NOMO-1 treated with dmso at 0.1 percent for 144 hours (cell line): ENCODE data around the gene LELP1.

Source experiments
- DNase-seq: peaks from one replicate; lab custom pipeline; 2025; ENCODE audit not compliant: unreplicated experiment; lab: John Stamatoyannopoulos, UW

LELP1 gene

DNA sequence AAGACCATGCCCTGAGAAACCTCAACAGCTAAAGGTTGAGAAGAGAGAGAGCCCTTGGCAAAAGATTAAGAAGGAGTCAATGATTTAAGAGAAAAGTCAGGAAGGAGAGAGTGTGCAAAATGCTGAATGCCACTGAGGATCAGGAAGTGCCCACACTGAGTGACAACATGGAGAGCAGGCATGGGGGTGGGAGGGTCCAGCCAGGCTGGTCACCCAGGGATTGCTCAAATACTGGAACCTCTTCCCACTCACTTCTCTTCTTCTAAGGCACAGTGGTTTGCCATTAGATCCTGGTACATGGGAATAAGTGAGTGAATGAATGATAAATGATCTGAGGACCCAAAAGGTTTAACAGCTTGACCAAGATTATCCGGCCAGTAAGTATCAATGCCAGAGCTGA, 25.3 kb downstream of the LELP1 start:
- no peak for DNase-seq

- DNase-seq, result peak; percentile 8
These were observed 26.0 kb downstream of the LELP1 start for GRCh38 chr1:153229076-153229829.

- no peak for DNase-seq
These were observed 28.1 kb downstream of the LELP1 start for GRCh38 chr1:153231363-153231762.

GRCh38 chr1:153231785-153232184, 28.6 kb downstream of the LELP1 start:
- peak; percentile 53 for DNase-seq

DNA sequence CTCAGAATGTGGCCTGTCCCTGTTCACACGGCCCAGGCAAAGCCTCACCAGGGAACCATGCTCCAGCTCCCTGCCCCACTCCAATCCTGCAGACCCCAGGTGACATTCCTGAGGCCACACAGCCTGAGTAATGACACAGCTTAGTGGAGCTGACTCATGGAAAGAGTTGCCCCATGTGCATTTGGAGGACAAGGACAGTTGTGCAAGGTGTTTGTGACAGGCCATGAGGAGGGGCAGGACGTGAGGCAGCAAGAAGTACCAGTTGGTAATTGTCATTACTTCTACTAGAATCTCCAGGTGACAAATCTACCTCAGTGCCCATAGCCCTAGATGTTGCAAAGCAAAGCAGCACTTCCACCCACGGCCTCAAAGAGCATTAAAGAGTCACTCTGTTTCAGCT, 29.3 kb downstream of the LELP1 start:
- DNase-seq, result peak; percentile 64

- peak; percentile 64 for DNase-seq
These were observed 30.2 kb downstream of the LELP1 start for GRCh38 chr1:153233448-153233847.

DNA sequence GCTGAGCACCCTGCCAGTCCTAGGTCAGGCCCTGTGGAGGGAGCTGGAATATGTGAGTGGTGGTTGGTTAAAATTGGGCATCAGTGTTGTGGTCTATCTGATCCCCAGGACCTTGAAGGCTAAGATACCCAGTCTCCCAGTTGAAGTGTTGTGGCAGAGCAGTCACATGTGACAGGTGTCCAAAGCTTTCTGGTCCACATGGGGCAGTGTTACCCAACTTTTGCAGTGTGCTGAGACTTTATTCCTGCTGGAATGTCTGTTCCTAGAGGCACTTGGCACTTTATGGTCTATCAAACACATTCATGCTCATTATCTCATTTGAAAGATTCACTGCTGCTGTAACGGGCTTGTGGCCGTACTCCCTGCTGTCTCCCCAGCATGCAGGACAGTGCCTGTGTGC, 35.3 kb downstream of the LELP1 start:
- no peak for DNase-seq

GRCh38 chr1:153242160-153242559, 38.9 kb downstream of the LELP1 start:
- no peak for DNase-seq

DNA sequence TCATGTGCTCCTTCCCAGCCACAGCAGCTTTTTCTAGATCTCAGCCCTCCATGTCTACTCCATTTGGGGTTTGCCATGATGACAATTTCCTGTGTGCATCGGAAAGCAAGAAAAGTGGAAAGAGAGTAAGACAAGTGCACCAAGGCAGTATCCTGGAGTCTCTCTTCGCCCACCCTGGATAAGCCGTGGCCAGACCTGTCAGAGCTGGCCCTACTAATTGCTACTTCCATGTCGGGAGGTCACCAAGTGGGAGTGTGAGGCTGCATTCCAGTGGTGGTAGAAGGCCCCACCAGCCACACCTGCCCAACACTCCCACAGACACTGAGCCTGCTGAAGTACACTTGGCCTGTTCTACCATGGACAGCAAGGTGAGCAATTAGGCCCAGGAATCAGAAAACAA, 42.2 kb downstream of the LELP1 start:
- no peak for DNase-seq

- no peak for DNase-seq
These were observed 42.8 kb downstream of the LELP1 start for GRCh38 chr1:153246018-153246417.

DNA sequence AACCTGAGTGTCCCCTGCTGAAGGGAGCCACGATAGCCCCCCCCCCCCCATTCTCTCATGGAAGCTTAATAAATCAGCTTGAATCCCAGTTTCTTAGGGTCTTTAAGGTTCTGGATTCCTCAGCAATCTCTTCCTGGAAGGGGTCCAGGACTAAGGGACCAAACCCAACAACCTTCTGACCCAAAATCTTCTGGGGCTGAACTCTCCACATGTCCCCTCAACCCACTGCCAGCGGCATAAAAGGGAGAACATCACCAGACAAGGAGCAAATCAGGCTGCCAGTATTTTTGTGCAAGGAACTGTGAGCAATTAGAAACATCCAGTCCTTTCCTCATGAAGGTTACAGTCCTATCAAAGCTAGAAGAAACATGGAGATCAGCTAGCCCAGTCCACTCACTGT, 43.6 kb downstream of the LELP1 start:
- no peak for DNase-seq

DNA sequence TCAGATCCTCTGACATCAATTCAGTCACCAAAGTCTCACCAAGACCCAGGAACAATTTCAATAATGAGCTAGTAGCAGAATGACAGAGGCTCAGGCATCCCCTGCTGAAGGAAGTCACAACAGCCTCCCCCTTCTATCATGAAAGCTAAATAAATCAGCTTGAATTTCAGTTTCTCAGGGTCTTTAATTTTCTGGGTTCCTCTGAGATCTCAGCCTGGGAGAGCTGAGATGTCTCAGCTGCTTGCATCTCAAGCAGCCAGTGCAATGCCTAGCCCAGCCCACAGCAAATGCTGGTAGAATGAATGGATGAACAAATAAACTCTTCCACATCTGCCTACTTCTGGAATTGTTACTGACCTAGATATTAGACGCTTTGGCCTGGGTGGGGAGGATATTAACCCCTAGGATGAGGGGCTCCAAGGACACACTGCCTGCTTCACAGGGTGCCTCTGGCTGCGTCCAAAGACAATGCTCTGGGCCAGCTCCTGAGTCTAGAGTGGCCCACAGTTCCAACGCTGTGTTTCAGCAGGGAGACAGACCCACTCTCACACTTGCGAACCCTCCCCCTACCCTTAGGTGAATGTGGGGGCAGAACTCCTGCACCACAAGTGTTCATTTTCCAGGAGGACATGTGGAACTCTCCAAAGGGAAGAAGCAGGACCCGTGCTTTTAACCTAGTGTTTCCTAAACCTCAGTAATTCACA, 45.1 kb downstream of the LELP1 start:
- DNase-seq, result no peak

DNA sequence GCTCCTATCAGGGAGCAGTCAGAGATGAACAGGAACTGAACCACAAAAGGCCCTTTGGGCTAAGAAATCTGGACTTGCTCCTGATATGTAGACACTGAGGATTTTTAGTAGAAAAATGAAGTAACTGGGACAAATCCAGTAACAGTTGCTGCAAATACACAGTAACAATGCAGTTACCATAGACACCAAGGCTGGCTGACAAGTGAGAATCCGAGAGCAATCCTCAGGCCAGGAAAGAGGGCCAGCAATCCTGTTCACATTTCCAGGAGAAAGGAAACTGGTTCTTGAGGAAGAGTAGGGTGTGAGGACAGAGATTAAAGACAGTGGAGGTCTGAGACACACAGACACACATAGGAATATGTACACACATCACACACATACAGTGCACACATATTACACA, 46.9 kb downstream of the LELP1 start:
- DNase-seq, result no peak

GRCh38 chr1:153251087-153251486, 47.9 kb downstream of the LELP1 start:
- DNase-seq, result no peak

- DNase-seq, result no peak
These were observed 48.3 kb downstream of the LELP1 start for GRCh38 chr1:153251562-153251961.

- DNase-seq, result no peak
These were observed 48.8 kb downstream of the LELP1 start for GRCh38 chr1:153251988-153252387.

DNA sequence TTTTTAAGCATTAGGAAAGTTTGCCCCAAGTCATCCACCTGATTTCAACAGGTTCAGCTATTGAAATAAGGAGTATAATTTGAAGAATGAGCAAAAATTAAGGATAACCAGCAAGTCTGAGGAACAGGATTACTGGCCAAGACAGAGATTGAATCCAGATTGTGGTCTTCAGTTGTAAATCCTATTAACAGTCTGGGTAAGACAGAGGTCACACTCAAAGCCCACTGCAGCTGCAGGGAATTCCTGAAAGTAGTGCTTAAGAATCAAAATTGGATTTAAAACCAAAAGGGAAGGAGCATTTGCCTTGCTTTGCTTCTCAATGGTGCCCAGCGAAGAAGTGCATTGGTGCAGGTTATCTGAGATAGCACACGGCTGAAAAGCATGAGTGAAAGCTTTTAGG, 49.8 kb downstream of the LELP1 start:
- DNase-seq, result no peak

DNA sequence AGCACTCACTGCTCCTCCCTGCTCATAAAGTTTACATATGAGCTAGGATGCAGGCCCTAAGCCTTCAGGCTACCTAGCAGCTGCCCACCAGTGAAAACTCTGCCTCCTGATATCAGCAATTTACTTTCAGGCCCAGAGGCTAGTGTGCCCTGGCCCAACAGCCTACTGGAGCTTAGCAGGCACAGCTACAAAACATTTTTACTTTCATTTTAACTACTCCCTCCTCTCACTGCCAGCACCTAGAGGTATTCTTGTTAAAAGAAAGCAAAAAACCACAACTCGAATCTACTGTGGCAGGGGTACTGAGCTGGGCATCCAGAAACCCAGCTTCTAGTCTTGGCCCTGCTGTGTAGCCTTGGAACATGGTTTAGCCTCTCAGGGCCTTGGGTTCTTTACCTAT, 50.5 kb downstream of the LELP1 start:
- DNase-seq, result no peak
